Endodermal cell (in vitro differentiated cells): Measurements from ENCODE around the gene SPRED2. TPM values are rescaled to one million over a fixed set of nuclear protein-coding genes. Genes with fewer than 3 reads are reported as not detected.
"Not testable (repeated sequence)": the region's sequence is repeated elsewhere in the genome, so short reads cannot be mapped to it uniquely, and the experiment has no call there.

Experiments used
- DNase-seq: peaks from one replicate; pipeline ENCODE4 v3.0.0-alpha.2; 2017
- H3K27ac ChIP-seq: 2 replicates; pipeline ENCODE4 v1.5.1; 2013; ENCODE audit warnings: mild to moderate bottlenecking, low read depth, low read length, moderate library complexity
- H3K27me3 ChIP-seq: 2 replicates; pipeline ENCODE4 v1.6.1; 2013; ENCODE audit warnings: mild to moderate bottlenecking, low read length, moderate library complexity; ENCODE audit not compliant: insufficient read depth, control insufficient read depth, poor library complexity, severe bottlenecking
- H3K36me3 ChIP-seq: 2 replicates; pipeline ENCODE4 v1.7.0; 2013; ENCODE audit warnings: mild to moderate bottlenecking, low read length, moderate library complexity; ENCODE audit not compliant: control insufficient read depth, insufficient read depth
- H3K4me1 ChIP-seq: one replicate; pipeline ENCODE4 v1.7.0; 2013; ENCODE audit warnings: low read length; ENCODE audit not compliant: control insufficient read depth, insufficient read depth
- H3K4me3 ChIP-seq: 2 replicates; pipeline ENCODE4 v1.5.1; 2013; ENCODE audit warnings: mild to moderate bottlenecking, low read length, moderate library complexity
- H3K9ac ChIP-seq: 2 replicates; pipeline ENCODE4 v1.6.1; 2013; ENCODE audit warnings: mild to moderate bottlenecking, low read length, moderate library complexity; ENCODE audit not compliant: poor library complexity, severe bottlenecking; ENCODE audit errors: extremely low read depth
- H3K9me3 ChIP-seq: 2 replicates; pipeline ENCODE4 v1.6.1; 2013; ENCODE audit warnings: mild to moderate bottlenecking, low read length, moderate library complexity; ENCODE audit not compliant: control insufficient read depth
- H3K27ac Mint-ChIP-seq: 2 replicates; pipeline ENCODE4 v1.8.0; 2020; ENCODE audit warnings: mixed read lengths
- H3K27me3 Mint-ChIP-seq: 2 replicates; pipeline ENCODE4 v1.8.0; 2021; ENCODE audit warnings: mild to moderate bottlenecking, mixed read lengths; ENCODE audit not compliant: insufficient read depth
- H3K36me3 Mint-ChIP-seq: 2 replicates; pipeline ENCODE4 v1.8.0; 2020; ENCODE audit warnings: low read depth, mixed read lengths
- H3K4me1 Mint-ChIP-seq: 2 replicates; pipeline ENCODE4 v1.8.0; 2020; ENCODE audit warnings: mixed read lengths
- H3K4me3 Mint-ChIP-seq: 2 replicates; pipeline ENCODE4 v1.8.0; 2020; ENCODE audit warnings: mild to moderate bottlenecking, moderate library complexity, mixed read lengths
- H3K9me3 Mint-ChIP-seq: 2 replicates; pipeline ENCODE4 v1.8.0; 2020; ENCODE audit warnings: mild to moderate bottlenecking, mixed read lengths
- WGBS, 2 experiments: methylation state at CpG; one replicate each; pipeline versions ENCODE4 v1.1.5 to v1.1.7; 2013; ENCODE audit warnings: missing lambda C conversion rate in 2 of 2, mixed read lengths in 1 of 2; ENCODE audit not compliant: insufficient coverage in 1 of 2, insufficient read length in 1 of 2; 5-methylcytosine and 5-hydroxymethylcytosine counted together
- total RNA-seq, 2 donors: library from RNA; stranded (reverse); fragmentation: NEBNext Ultra II Directional in 1 of 2; extraction: Animal tissue kit (Norgen Biotek cat#: 25700) in 1 of 2; gene quantifications; 2 replicates in 1 of 2; 3 replicates in 1 of 2; pipeline ENCODE4 v1.2.1, GENCODE V29; 2021
- TF ChIP-seq, protein P1 (sequence below): fragments of 200-600 bp; sonication (generic); conservative IDR thresholded peaks from 2 replicates; pipeline ENCODE4 v1.5.0; 2021; ENCODE audit warnings: antibody characterized with exemption, mild to moderate bottlenecking

SPRED2 gene
- total RNA-seq, 2 donors from 2014 or later: 60.3 to 70.1 TPM

DNA sequence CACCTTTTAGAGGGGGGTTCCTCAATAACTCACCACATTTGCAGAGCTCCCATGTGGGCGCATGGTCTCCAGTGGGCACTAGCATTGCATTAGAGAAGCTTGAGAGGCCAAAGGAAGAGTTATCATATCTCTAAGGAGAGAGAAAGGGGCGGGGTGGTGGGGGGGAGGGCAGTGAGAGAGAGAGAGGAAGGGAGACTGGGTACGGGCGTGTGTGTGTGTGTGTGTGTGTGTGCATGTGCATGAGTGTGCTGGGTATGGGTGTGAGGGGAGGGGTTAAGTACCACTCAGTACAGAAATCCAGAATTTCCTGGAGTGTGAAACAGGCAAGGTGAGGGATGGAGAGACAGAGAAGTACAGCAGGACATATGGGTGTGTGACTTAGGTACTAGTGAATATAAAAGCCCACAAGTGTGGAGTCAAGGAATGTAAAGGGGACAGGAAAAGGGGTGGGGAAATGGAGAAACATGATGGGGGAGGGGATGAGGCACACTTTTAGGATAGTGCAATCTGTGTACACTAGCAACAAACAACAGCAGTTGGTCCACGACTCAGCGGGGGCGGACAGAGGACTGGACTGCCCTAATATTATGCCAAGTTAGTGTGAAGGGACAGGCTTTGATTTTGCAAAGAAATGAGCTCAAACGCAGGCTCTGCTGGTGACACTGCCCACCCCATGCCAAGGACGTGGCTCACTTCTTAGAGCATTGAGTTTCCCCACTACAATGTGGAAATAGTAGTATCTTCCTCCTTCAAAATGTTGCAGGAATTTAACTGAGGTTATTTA lies 91.3 kb downstream of the SPRED2 start:
- H3K9me3 ChIP-seq: peaks cover 26% of the 10 kb centered on the region
- TF ChIP-seq, protein P1, sequence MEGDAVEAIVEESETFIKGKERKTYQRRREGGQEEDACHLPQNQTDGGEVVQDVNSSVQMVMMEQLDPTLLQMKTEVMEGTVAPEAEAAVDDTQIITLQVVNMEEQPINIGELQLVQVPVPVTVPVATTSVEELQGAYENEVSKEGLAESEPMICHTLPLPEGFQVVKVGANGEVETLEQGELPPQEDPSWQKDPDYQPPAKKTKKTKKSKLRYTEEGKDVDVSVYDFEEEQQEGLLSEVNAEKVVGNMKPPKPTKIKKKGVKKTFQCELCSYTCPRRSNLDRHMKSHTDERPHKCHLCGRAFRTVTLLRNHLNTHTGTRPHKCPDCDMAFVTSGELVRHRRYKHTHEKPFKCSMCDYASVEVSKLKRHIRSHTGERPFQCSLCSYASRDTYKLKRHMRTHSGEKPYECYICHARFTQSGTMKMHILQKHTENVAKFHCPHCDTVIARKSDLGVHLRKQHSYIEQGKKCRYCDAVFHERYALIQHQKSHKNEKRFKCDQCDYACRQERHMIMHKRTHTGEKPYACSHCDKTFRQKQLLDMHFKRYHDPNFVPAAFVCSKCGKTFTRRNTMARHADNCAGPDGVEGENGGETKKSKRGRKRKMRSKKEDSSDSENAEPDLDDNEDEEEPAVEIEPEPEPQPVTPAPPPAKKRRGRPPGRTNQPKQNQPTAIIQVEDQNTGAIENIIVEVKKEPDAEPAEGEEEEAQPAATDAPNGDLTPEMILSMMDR: no peak
- H3K4me3 ChIP-seq: peak overlapping the region; percentile 34
- H3K9me3 Mint-ChIP-seq: peaks cover 16% of the 10 kb centered on the region
- H3K27ac Mint-ChIP-seq: no peak overlapping the region
- H3K27me3 Mint-ChIP-seq: no peaks in the 10 kb centered on the region
- no peaks in the 10 kb centered on the region for H3K27me3 ChIP-seq
- H3K4me1 Mint-ChIP-seq: peaks cover 8% of the 10 kb centered on the region
- peaks cover 55% of the 10 kb centered on the region for H3K36me3 ChIP-seq
- H3K36me3 Mint-ChIP-seq: peaks cover 43% of the 10 kb centered on the region
- H3K27ac ChIP-seq: no peak overlapping the region
- DNase-seq: no peak
- 92 to 96% methylated on average over 5 to 9 of the region's 9 CpGs for WGBS, 2 experiments
- H3K4me3 Mint-ChIP-seq: no peak overlapping the region
- H3K4me1 ChIP-seq: no peaks in the 10 kb centered on the region
- H3K9ac ChIP-seq: no peak overlapping the region

DNA sequence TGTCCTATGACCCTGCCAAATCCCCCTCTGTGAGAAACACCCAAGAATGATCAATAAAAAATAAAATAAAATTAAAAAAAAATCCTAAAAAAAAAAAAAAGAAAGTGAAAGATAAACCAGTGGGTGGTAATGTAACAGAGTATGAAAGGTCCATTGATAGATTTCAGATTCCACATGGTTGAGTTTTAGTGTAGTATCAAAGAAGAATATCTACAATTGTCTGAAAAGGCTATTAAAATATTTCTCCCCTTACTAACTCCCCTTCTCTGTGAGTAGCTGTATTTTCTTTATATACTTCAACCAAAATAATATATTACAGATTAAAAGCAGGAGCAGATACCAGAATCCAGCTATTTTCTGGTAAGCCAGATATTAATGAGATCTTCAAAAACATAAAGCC lies 92.8 kb downstream of the SPRED2 start:
- Mint-ChIP-seq H3K36me3 (peaks cover 48% of the 10 kb centered on the region), H3K27me3 (no peaks in the 10 kb centered on the region), H3K4me1 (peaks cover 8% of the 10 kb centered on the region), H3K4me3 (no peak overlapping the region), H3K27ac (no peak overlapping the region), H3K9me3 (peaks cover 16% of the 10 kb centered on the region)
- no peak for DNase-seq
- H3K27me3 ChIP-seq: no peaks in the 10 kb centered on the region
- no peak overlapping the region for H3K4me3 ChIP-seq
- TF ChIP-seq, protein P1: no peak
- no peak overlapping the region for H3K27ac ChIP-seq
- H3K4me1 ChIP-seq: no peaks in the 10 kb centered on the region
- H3K9me3 ChIP-seq: peaks cover 26% of the 10 kb centered on the region
- H3K36me3 ChIP-seq: peaks cover 65% of the 10 kb centered on the region
- no peak overlapping the region for H3K9ac ChIP-seq

DNA sequence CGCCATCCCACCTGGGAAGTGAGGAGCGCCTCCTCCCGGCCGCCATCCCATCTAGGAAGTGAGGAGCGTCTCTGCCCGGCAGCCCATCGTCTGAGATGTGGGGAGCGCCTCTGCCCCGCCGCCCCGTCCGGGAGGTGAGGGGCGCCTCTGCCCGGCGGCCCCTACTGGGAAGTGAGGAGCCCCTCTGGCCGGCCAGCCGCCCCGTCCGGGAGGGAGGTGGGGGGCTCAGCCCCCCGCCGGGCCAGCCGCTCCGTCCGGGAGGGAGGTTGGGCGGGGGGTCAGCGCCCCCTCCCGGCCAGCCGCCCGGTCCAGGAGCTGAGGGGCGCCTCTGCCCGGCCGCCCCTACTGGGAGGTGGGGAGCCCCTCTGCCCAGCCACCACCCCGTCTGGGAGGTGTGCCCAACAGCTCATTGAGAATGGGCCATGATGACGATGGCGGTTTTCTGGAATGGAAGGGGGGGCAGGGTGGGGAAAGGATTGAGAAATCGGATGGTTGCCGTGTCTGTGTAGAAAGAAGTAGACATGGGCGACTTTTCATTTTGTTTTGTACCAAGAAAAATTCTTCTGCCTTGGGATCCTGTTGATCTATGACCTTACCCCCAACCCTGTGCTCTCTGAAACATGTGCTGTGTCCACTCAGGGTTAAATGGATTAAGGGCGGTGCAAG lies 93.4 kb downstream of the SPRED2 start:
- not testable (repeated sequence) for H3K27me3 ChIP-seq, DNase-seq, H3K4me3 ChIP-seq, H3K4me1 Mint-ChIP-seq, H3K27ac ChIP-seq, H3K9ac ChIP-seq, H3K4me3 Mint-ChIP-seq, H3K27ac Mint-ChIP-seq, H3K4me1 ChIP-seq, H3K27me3 Mint-ChIP-seq
- Histone ChIP-seq H3K36me3 (peaks cover 65% of the 10 kb centered on the region), H3K9me3 (peaks cover 26% of the 10 kb centered on the region)
- Mint-ChIP-seq H3K9me3 (peaks cover 16% of the 10 kb centered on the region), H3K36me3 (peaks cover 49% of the 10 kb centered on the region)
- WGBS, 2 experiments: 95 to 99% methylated on average over 9 to 30 of the region's 39 CpGs

DNA sequence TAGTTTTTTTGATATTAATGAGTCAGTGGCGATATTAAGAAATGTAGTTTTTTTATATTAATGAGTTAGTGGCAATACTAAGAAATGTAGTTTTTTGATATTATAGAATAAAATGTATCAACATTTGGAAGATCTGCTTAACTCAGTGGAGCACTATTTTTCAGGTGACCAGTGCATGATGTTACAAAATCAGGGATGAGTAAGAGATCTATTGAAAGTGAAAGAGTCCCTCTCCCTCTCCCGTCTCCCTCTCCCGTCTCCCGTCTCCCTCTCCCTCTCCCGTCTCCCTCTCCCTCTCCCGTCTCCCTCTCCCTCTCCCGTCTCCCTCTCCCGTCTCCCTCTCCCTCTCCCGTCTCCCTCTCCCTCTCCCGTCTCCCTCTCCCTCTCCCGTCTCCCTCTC lies 94.5 kb downstream of the SPRED2 start:
- DNase-seq, H3K4me3 Mint-ChIP-seq, H3K27ac ChIP-seq, H3K27me3 Mint-ChIP-seq, H3K27me3 ChIP-seq, H3K27ac Mint-ChIP-seq, H3K4me1 ChIP-seq, H3K4me1 Mint-ChIP-seq, H3K4me3 ChIP-seq, H3K9ac ChIP-seq: not testable (repeated sequence)
- H3K9me3 Mint-ChIP-seq: peaks cover 16% of the 10 kb centered on the region
- 78 to 98% methylated on average over 1 of the region's 11 CpGs for WGBS, 2 experiments
- peaks cover 53% of the 10 kb centered on the region for H3K36me3 Mint-ChIP-seq
- H3K9me3 ChIP-seq: peaks cover 26% of the 10 kb centered on the region
- H3K36me3 ChIP-seq: peaks cover 68% of the 10 kb centered on the region
